A673 (cell line): Measurements from ENCODE around the gene CENPL.

ENCODE experiments used
- CTCF ChIP-seq: fragments of 300-800, 200-600 bp; sonication (generic); conservative IDR thresholded peaks from 2 replicates; pipeline ENCODE4 v1.5.1; 2017; ENCODE audit warnings: low read depth, mild to moderate bottlenecking, antibody characterized with exemption, low read length, moderate library complexity, mixed read lengths
- EZH2 ChIP-seq: fragments of 200-600 bp; sonication (generic); IDR thresholded peaks from 2 replicates; pipeline ENCODE4 v1.6.1; 2017; ENCODE audit warnings: borderline replicate concordance, low read depth, mild to moderate bottlenecking, mixed read lengths, antibody characterized with exemption, low read length; ENCODE audit not compliant: poor library complexity, severe bottlenecking

GRCh38 chr1:173824315-173825081 lies at the start of gene CENPL, which contains the start of gene DARS2:
- TF ChIP-seq CTCF, result no peak
- TF ChIP-seq EZH2, result no peak
